OCI-LY7 (cell line): ENCODE measurements around the gene TTC7B. TPM values are rescaled to one million over a fixed set of nuclear protein-coding genes. Genes with fewer than 3 reads are reported as not detected.

Experiments used
- BruUV-seq: library from RNA; stranded (reverse); fragments of 400-500 nt; replicated peaks from 2 replicates; lab custom pipeline; 2021; lab: Mats Ljungman, UMichigan
- CTCF ChIA-PET: fragments of 300-600 bp; sonication (Branson Sonifier 250); formaldehyde crosslinking; loops from one replicate; lab custom pipeline; 2022; ENCODE audit warnings: antibody characterized with exemption; ENCODE audit not compliant: unreplicated experiment; lab: Charles Lee
- POLR2A ChIA-PET: fragments of 300-600 bp; sonication (Branson Sonifier 250); formaldehyde crosslinking; loops from one replicate; lab custom pipeline; 2022; ENCODE audit warnings: antibody characterized with exemption; lab: Charles Lee
- DNase-seq: peaks from one replicate; pipeline ENCODE4 v3.0.0-alpha.2; 2015; ENCODE audit warnings: low spot score
- H2AFZ ChIP-seq: fragments of 200-600 bp; sonication (generic), shearing (Covaris generic); 2 replicates; pipeline ENCODE4 v1.6.1; 2014; ENCODE audit warnings: mild to moderate bottlenecking, antibody characterized with exemption, low read length, moderate library complexity
- H3K27ac ChIP-seq: fragments of 200-600 bp; sonication (generic); 2 replicates; pipeline ENCODE4 v1.5.1; 2014; ENCODE audit warnings: mixed run types, low read depth, mild to moderate bottlenecking, moderate library complexity, low read length, inconsistent platforms; ENCODE audit not compliant: poor library complexity, severe bottlenecking
- H3K36me3 ChIP-seq: fragments of 200-600 bp; sonication (generic); 2 replicates; pipeline ENCODE4 v1.6.1; 2014; ENCODE audit warnings: mild to moderate bottlenecking, antibody characterized with exemption, low read length, moderate library complexity, mixed read lengths; ENCODE audit not compliant: insufficient read depth
- H3K4me1 ChIP-seq: fragments of 200-600 bp; sonication (generic); 2 replicates; pipeline ENCODE4 v1.5.1; 2014; ENCODE audit warnings: mild to moderate bottlenecking, low read length; ENCODE audit not compliant: insufficient read depth, poor library complexity, severe bottlenecking
- H3K4me2 ChIP-seq: fragments of 200-600 bp; sonication (generic); 2 replicates; pipeline ENCODE4 v1.6.1; 2014; ENCODE audit warnings: mild to moderate bottlenecking, low read length
- H3K4me3 ChIP-seq: fragments of 200-600 bp; sonication (generic); 2 replicates; pipeline ENCODE4 v1.5.1; 2014; ENCODE audit warnings: mild to moderate bottlenecking, low read depth, low read length; ENCODE audit not compliant: poor library complexity, severe bottlenecking
- H3K79me2 ChIP-seq: fragments of 200-600 bp; sonication (generic); 2 replicates; pipeline ENCODE4 v1.6.1; 2016; ENCODE audit warnings: low read depth, mild to moderate bottlenecking, low read length, moderate library complexity, mixed read lengths; ENCODE audit not compliant: insufficient read depth
- H3K9me2 ChIP-seq: fragments of 200-600 bp; sonication (generic); 2 replicates; pipeline ENCODE4 v1.6.1; 2016; ENCODE audit warnings: mild to moderate bottlenecking, low read length, mixed read lengths; ENCODE audit not compliant: insufficient read depth
- H3K9me3 ChIP-seq: fragments of 200-600 bp; sonication (generic); 2 replicates; pipeline ENCODE4 v1.6.1; 2014; ENCODE audit warnings: mild to moderate bottlenecking, mixed run types, low read length, mixed read lengths
- H4K20me1 ChIP-seq: fragments of 200-600 bp; sonication (generic); 2 replicates; pipeline ENCODE4 v1.6.1; 2014; ENCODE audit warnings: mild to moderate bottlenecking, antibody characterized with exemption, low read length, moderate library complexity, mixed read lengths; ENCODE audit not compliant: insufficient read depth
- EZH2phosphoT487 ChIP-seq: fragments of 200-600 bp; sonication (generic); IDR thresholded peaks from 2 replicates; pipeline ENCODE4 v1.6.1; 2018; ENCODE audit warnings: low read depth, borderline replicate concordance, mild to moderate bottlenecking, mixed run types, antibody characterized with exemption, low read length, moderate library complexity, mixed read lengths
- intact Hi-C: fragments of 100-400 bp; cut with micrococcal nuclease; formaldehyde crosslinking; loops from one replicate; pipeline ENCODE4 v1.10.0; 2022; ENCODE audit not compliant: unreplicated experiment
- total RNA-seq, 2 experiments: library from RNA; depleted of rRNA in 1 of 2; stranded (reverse); fragments of >200 nt in 1 of 2; shearing (Covaris generic) in 1 of 2; gene quantifications; 2 replicates each; pipeline ENCODE4 v1.2.3, GENCODE V29; 2014 to 2022
- TF ChIP-seq, protein P1 (sequence below): fragments of 200-600 bp; sonication (generic); conservative IDR thresholded peaks from 2 replicates; pipeline ENCODE4 v1.5.1; 2014; ENCODE audit warnings: mild to moderate bottlenecking, antibody characterized with exemption, low read length, moderate library complexity, mixed read lengths

The TTC7B gene
- total RNA-seq, 2 experiments from 2014 or later, result 0.19 to 0.51 TPM

- TF ChIP-seq EZH2phosphoT487, result no peak
- TF ChIP-seq, protein P1, sequence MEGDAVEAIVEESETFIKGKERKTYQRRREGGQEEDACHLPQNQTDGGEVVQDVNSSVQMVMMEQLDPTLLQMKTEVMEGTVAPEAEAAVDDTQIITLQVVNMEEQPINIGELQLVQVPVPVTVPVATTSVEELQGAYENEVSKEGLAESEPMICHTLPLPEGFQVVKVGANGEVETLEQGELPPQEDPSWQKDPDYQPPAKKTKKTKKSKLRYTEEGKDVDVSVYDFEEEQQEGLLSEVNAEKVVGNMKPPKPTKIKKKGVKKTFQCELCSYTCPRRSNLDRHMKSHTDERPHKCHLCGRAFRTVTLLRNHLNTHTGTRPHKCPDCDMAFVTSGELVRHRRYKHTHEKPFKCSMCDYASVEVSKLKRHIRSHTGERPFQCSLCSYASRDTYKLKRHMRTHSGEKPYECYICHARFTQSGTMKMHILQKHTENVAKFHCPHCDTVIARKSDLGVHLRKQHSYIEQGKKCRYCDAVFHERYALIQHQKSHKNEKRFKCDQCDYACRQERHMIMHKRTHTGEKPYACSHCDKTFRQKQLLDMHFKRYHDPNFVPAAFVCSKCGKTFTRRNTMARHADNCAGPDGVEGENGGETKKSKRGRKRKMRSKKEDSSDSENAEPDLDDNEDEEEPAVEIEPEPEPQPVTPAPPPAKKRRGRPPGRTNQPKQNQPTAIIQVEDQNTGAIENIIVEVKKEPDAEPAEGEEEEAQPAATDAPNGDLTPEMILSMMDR, result no peak
- H3K9me3 ChIP-seq, result no peaks in the 10 kb centered on the region
- ChIA-PET CTCF (no interaction called here), POLR2A (no interaction called here)
- H3K4me1 ChIP-seq, result no peaks in the 10 kb centered on the region
- no peaks in the 10 kb centered on the region for H3K9me2 ChIP-seq
- H3K4me3 ChIP-seq, result no peak overlapping the region
- no TSS peak for BruUV-seq
- no peaks in the 10 kb centered on the region for H4K20me1 ChIP-seq
- no peaks in the 10 kb centered on the region for H3K36me3 ChIP-seq
- no peak overlapping the region for H3K4me2 ChIP-seq
- no peak for DNase-seq
- H2AFZ ChIP-seq, result no peak overlapping the region
- intact Hi-C loops, result no loop called here
- H3K79me2 ChIP-seq, result no peaks in the 10 kb centered on the region
- H3K27ac ChIP-seq, result no peak overlapping the region
These were observed 308.2 kb downstream of the TTC7B start for GRCh38 chr14:90508036-90508435.

- Histone ChIP-seq H4K20me1 (no peaks in the 10 kb centered on the region), H3K4me1 (no peaks in the 10 kb centered on the region), H2AFZ (no peak overlapping the region), H3K36me3 (no peaks in the 10 kb centered on the region), H3K4me3 (no peak overlapping the region), H3K9me3 (no peaks in the 10 kb centered on the region), H3K79me2 (no peaks in the 10 kb centered on the region), H3K9me2 (no peaks in the 10 kb centered on the region), H3K27ac (no peak overlapping the region), H3K4me2 (no peak overlapping the region)
- ChIA-PET CTCF (no interaction called here), POLR2A (no interaction called here)
- no peak for TF ChIP-seq EZH2phosphoT487
- TF ChIP-seq, protein P1, result no peak
- intact Hi-C loops, result no loop called here
- DNase-seq, result no peak
- no TSS peak for BruUV-seq
These were observed 308.8 kb downstream of the TTC7B start for GRCh38 chr14:90507428-90507827.

DNA sequence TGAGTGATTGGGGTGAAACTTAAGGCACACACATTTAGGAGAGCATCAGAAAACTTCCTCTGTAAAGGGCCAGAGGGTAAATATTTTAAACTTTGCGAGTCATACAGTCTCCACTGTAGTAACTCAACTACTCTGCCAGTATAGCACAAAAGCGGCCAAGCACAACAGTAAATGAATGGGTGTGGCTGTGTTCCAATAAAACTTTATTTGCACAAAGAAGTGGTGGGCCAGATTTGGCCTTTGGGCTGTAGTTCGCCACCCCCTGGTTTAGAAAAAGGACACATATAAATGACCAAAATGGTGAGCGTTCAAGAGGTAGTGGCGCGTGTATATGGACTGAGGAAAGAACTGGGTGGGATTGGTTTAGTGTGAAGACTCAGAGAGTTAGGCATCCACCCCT is 309.5 kb downstream of the TTC7B start:
- CTCF ChIA-PET, result no interaction called here

More for the DNA sequence above, 309.5 kb downstream of the TTC7B start:
- H3K4me3 ChIP-seq, result no peak overlapping the region
- no peaks in the 10 kb centered on the region for H3K9me3 ChIP-seq
- no peaks in the 10 kb centered on the region for H3K79me2 ChIP-seq
- no peak for DNase-seq
- no TSS peak for BruUV-seq
- no peak for TF ChIP-seq EZH2phosphoT487
- TF ChIP-seq, protein P1, result no peak
- intact Hi-C loops, result no loop called here
- H3K9me2 ChIP-seq, result no peaks in the 10 kb centered on the region
- no peaks in the 10 kb centered on the region for H3K4me1 ChIP-seq
- no peak overlapping the region for H3K27ac ChIP-seq
- POLR2A ChIA-PET, result no interaction called here
- H3K36me3 ChIP-seq, result no peaks in the 10 kb centered on the region
- no peak overlapping the region for H2AFZ ChIP-seq
- no peaks in the 10 kb centered on the region for H4K20me1 ChIP-seq
- H3K4me2 ChIP-seq, result no peak overlapping the region
